Tibial artery (tissue), 4 donors: ENCODE results near the gene NLN.
"Not testable (repeated sequence)": the region's sequence is repeated elsewhere in the genome, so short reads cannot be mapped to it uniquely, and the experiment has no call there.

Experiments
- DNase-seq, 2 donors: peaks; one replicate each; pipeline ENCODE4 v3.0.0-alpha.2; 2019
- H3K27ac ChIP-seq, 2 donors: fragments of 200-600 bp; sonication (generic) in 1 of 2; 1 replicate in 1 of 2; 2 replicates in 1 of 2; pipeline ENCODE4 v1.5.1; 2018 to 2019; ENCODE audit warnings: mild to moderate bottlenecking in 1 of 2
- H3K27me3 ChIP-seq, 2 donors: fragments of 200-600 bp; sonication (generic) in 1 of 2; one replicate each; pipeline versions ENCODE4 v1.5.1 to v1.6.0; 2016 to 2019
- H3K36me3 ChIP-seq, 3 donors: fragments of 200-600 bp; sonication (generic) in 2 of 3; one replicate each; pipeline ENCODE4 v1.5.1; 2016 to 2019; ENCODE audit warnings: mild to moderate bottlenecking in 2 of 3
- H3K4me1 ChIP-seq, 4 donors: fragments of 200-600 bp; sonication (generic) in 2 of 4; 1 replicate in 3 of 4; 2 replicates in 1 of 4; pipeline ENCODE4 v1.5.1; 2016 to 2019
- H3K4me3 ChIP-seq, 2 donors: fragments of 200-600 bp; sonication (generic) in 1 of 2; 1 replicate in 1 of 2; 2 replicates in 1 of 2; pipeline ENCODE4 v1.5.1; 2018 to 2019; ENCODE audit warnings: mild to moderate bottlenecking in 2 of 2
- H3K9me3 ChIP-seq, 3 donors: fragments of 200-600 bp; sonication (generic) in 1 of 3; one replicate each; pipeline ENCODE4 v1.5.1; 2016 to 2019
- CTCF ChIP-seq, 2 experiments: fragments of 200-600 bp in 1 of 2; fragments of 450-650 bp in 1 of 2; IDR thresholded peaks; one replicate each; pipeline ENCODE4 v1.5.1; 2017 to 2019; ENCODE audit warnings: antibody characterized with exemption in 2 of 2, mild to moderate bottlenecking in 1 of 2, moderate library complexity in 1 of 2
- intact Hi-C: fragments of 100-400 bp; cut with DNase I; formaldehyde crosslinking; loops from one replicate; pipeline ENCODE4 v1.15.0; 2023; ENCODE audit warnings: low total_unique reads

Gene NLN

DNA sequence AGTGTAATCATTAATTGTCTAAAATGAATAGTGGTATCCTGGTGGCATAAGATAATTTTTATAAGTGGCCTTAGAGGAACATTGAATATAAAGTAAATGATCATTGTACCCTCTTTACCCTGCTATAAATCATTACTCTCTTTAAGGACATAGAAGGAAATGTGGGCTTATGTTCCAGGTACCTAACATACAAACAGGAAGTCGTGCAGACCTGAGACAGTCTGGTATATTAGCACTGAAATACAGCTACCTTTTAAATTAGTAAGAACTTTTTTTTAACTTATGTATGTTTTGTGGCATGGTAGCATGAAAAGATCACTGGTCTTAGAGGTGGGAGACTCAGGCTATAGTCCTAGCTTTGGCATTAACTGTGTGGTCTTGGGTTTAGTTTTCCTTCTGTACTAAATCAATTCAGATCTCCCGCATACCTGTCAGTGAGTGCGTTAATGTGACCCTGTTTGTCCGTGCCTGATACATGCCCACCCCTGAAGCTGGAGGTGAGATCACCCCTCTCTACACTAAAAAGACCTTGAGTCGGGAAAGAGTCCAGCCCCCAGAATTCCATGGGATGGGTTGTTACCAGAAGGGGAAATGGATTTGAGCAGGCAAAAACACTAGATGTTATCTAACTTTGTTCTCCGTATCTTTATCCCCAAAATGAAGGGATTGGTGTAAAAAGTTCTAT is 145.0 kb downstream of the NLN start:
- Histone ChIP-seq H3K27me3 (no peaks in the 10 kb centered on the region), H3K27ac (no peak overlapping the region), H3K4me3 (no peak overlapping the region), H3K4me1 (no peaks in the 10 kb centered on the region), H3K9me3 (no peaks in the 10 kb centered on the region), H3K36me3 (no peaks in the 10 kb centered on the region)
- intact Hi-C loops = no loop called here
- TF ChIP-seq CTCF (IDR thresholded peaks at IDR 0.05) = no peak
- no peak for DNase-seq

- H3K4me1 ChIP-seq = no peaks in the 10 kb centered on the region
- no peak overlapping the region for H3K27ac ChIP-seq
- no peak for DNase-seq
- H3K27me3 ChIP-seq = no peaks in the 10 kb centered on the region
- TF ChIP-seq CTCF (IDR thresholded peaks at IDR 0.05) = no peak
- H3K4me3 ChIP-seq = no peak overlapping the region
- no peaks in the 10 kb centered on the region for H3K36me3 ChIP-seq
- intact Hi-C loops = no loop called here
- no peaks in the 10 kb centered on the region for H3K9me3 ChIP-seq
These were observed 145.7 kb downstream of the NLN start for GRCh38 chr5:65867542-65868195.

- Histone ChIP-seq H3K27me3 (no peaks in the 10 kb centered on the region), H3K4me3 (no peak overlapping the region), H3K36me3 (no peaks in the 10 kb centered on the region), H3K9me3 (no peaks in the 10 kb centered on the region), H3K4me1 (no peaks in the 10 kb centered on the region), H3K27ac (no peak overlapping the region)
- no peak for TF ChIP-seq CTCF (IDR thresholded peaks at IDR 0.05)
- no peak for DNase-seq
- intact Hi-C loops = no loop called here
These were observed 146.5 kb downstream of the NLN start for GRCh38 chr5:65868509-65868908.

DNA sequence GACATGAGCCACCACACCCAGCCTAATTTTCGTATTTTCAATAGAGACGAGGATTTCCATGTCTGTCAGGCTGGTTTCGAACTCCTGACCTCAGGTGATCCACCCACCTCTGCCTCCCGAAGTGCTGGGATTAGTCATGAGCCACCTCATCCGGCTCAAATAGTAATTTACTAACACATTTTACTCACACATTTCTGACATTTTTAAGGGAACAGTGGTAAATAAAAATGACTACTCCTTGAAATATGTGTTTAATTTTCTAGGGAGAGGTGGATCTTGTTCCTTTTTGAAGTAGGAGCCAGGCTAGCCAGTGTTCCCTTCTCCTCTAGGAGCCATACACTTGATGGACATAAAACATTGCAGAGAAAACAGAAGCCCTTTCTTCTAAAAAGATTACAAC is 149.2 kb downstream of the NLN start:
- DNase-seq = no peak
- no peak for TF ChIP-seq CTCF (IDR thresholded peaks at IDR 0.05)
- H3K27ac ChIP-seq = no peak overlapping the region
- H3K36me3 ChIP-seq = no peaks in the 10 kb centered on the region
- no peaks in the 10 kb centered on the region for H3K27me3 ChIP-seq
- no peaks in the 10 kb centered on the region for H3K4me1 ChIP-seq
- H3K9me3 ChIP-seq = no peaks in the 10 kb centered on the region
- H3K4me3 ChIP-seq = no peak overlapping the region
- intact Hi-C loops = no loop called here

DNA sequence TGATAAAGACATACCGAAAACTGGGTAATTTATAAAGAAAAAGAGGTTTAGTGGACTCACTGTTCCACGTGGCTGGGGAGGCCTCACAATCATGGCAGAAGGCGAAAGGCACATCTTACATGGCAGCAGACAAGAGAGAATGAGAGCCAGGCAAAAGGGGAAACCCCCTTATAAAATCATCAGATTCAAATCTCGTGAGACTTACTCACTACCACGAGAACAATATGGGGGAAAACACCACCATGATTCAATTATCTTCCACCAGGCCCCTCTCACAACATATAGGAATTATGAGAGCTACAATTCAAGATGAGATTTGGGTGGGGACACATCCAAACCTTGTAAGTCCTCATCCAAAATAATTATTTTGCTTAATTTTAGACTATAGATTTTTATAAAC is 149.8 kb downstream of the NLN start:
- intact Hi-C loops = not testable (repeated sequence)

DNA sequence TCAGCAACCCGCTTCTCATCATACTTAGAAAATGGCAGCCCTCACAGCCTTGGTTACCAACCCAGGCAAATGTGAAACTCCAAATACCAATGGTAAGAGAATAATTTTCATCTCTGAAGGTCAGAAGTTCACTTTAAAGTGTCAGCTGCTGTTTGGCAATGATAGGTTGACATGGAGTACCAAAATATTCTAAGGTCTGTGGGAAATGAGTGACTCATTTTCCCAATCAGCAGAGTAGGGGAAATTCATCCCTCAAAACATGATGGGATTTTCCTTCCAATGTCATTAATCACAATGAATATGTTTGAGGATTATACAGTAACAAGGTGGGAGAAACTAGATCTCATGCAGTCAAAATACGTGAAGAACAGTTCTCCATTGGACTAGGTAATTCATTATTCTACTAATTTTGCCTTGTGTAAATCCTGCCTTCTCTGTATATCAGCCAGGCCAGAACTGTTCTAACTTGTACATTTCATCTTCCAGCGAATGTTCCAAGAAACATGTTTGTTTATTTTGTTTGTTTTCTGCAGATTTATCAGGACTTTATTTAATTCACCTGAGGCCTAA is 151.3 kb downstream of the NLN start:
- TF ChIP-seq CTCF (IDR thresholded peaks at IDR 0.05) = no peak
- H3K9me3 ChIP-seq = peaks cover 0 to 6% (median 0%) of the 10 kb centered on the region in 3 donors
- no peaks in the 10 kb centered on the region for H3K27me3 ChIP-seq
- no peak overlapping the region for H3K4me3 ChIP-seq
- no peaks in the 10 kb centered on the region for H3K4me1 ChIP-seq
- H3K36me3 ChIP-seq = no peaks in the 10 kb centered on the region
- H3K27ac ChIP-seq = no peak overlapping the region
- DNase-seq = no peak
- intact Hi-C loops = no loop called here

More for the DNA sequence above, 149.8 kb downstream of the NLN start:
- H3K27ac ChIP-seq, H3K4me1 ChIP-seq, H3K27me3 ChIP-seq, H3K9me3 ChIP-seq, DNase-seq, H3K4me3 ChIP-seq, H3K36me3 ChIP-seq: not testable (repeated sequence)
